Stimulated activated CD4-positive, alpha-beta T cell treated with anti-CD3 and anti-CD28 coated beads, Interleukin-2, amount 100 ng/mL, for 4 hours (primary cell): Measurements from ENCODE around the gene DEFB114.
"Not testable (repeated sequence)": the region's sequence is repeated elsewhere in the genome, so short reads cannot be mapped to it uniquely, and the experiment has no call there.

Source experiments
- DNase-seq: peaks from one replicate; pipeline ENCODE4 v3.0.0-alpha.2; 2020; ENCODE audit warnings: low read depth

Gene DEFB114

GRCh38 chr6:49964064-49964463, at the start of gene DEFB114:
Gene DEFB114, minus strand, starts transcription at chr6:49964164. Its CDS starts 59 bp downstream, at chr6:49964105.
- DNase-seq = no peak

GRCh38 chr6:50007819-50008218, 43.9 kb upstream of the DEFB114 start:
- DNase-seq = no peak

- DNase-seq = no peak
Measured at GRCh38 chr6:50003139-50003538, 39.2 kb upstream of the DEFB114 start.

- no peak for DNase-seq
Measured at GRCh38 chr6:49995278-49995677, 31.3 kb upstream of the DEFB114 start.

GRCh38 chr6:49988900-49989299, 24.9 kb upstream of the DEFB114 start:
- DNase-seq = no peak

- DNase-seq = no peak
Measured at GRCh38 chr6:49987749-49988148, 23.8 kb upstream of the DEFB114 start.

- DNase-seq = no peak
Measured at GRCh38 chr6:49986551-49986950, 22.6 kb upstream of the DEFB114 start.

- DNase-seq = no peak
Measured at GRCh38 chr6:49982046-49982445, 18.1 kb upstream of the DEFB114 start.

GRCh38 chr6:49980898-49981297, 16.9 kb upstream of the DEFB114 start:
- no peak for DNase-seq

GRCh38 chr6:49979584-49979983, 15.6 kb upstream of the DEFB114 start:
- no peak for DNase-seq

GRCh38 chr6:49978332-49979226, 14.6 kb upstream of the DEFB114 start:
- no peak for DNase-seq

GRCh38 chr6:49969605-49970004, 5.6 kb upstream of the DEFB114 start, which contains the start of gene DEFB113:
Gene DEFB113, minus strand, starts transcription at chr6:49969625. Its CDS starts 0 bp downstream, at chr6:49969625.
- DNase-seq = no peak

- no peak for DNase-seq
Measured at GRCh38 chr6:49966823-49967222, 2.9 kb upstream of the DEFB114 start.

- DNase-seq = no peak
Measured at GRCh38 chr6:49966334-49966733, 2.4 kb upstream of the DEFB114 start.

GRCh38 chr6:49958180-49958579, 5.8 kb downstream of the DEFB114 start:
- no peak for DNase-seq

GRCh38 chr6:49955847-49956246, 8.1 kb downstream of the DEFB114 start:
- no peak for DNase-seq

GRCh38 chr6:49951926-49952325, 12.0 kb downstream of the DEFB114 start:
- DNase-seq = no peak

- DNase-seq = no peak
Measured at GRCh38 chr6:49950415-49950751, 13.6 kb downstream of the DEFB114 start.

GRCh38 chr6:49949062-49949461, 14.9 kb downstream of the DEFB114 start:
- no peak for DNase-seq

- no peak for DNase-seq
Measured at GRCh38 chr6:49946835-49947234, 17.1 kb downstream of the DEFB114 start.

- DNase-seq = not testable (repeated sequence)
Measured at GRCh38 chr6:49944068-49944467, 19.9 kb downstream of the DEFB114 start.

GRCh38 chr6:49939993-49940498, 23.9 kb downstream of the DEFB114 start:
- no peak for DNase-seq

GRCh38 chr6:49937811-49938210, 26.2 kb downstream of the DEFB114 start:
- no peak for DNase-seq

- no peak for DNase-seq
Measured at GRCh38 chr6:49937017-49937416, 26.9 kb downstream of the DEFB114 start.
